ENCODE results near the gene IFFO2.
"Not testable (repeated sequence)": the region's sequence is repeated elsewhere in the genome, so short reads cannot be mapped to it uniquely, and the experiment has no call there.

IFFO2 gene

GRCh38 chr1:18875107-18875795 lies 81.2 kb downstream of the IFFO2 start:
- Mint-ChIP-seq H3K36me3 (ENCODE audit: low read depth) (no peaks in the 10 kb centered on the region), H3K27me3 (ENCODE audit: low read depth) (no peaks in the 10 kb centered on the region), H3K4me3 (no peak overlapping the region), H3K4me1 (ENCODE audit: low read depth) (no peaks in the 10 kb centered on the region), H3K27ac (no peak overlapping the region), H3K9me3 (no peaks in the 10 kb centered on the region)
- DNase-seq (ENCODE audit: low spot score): peak; percentile 45

GRCh38 chr1:18874600-18874999 lies 81.9 kb downstream of the IFFO2 start:
- Mint-ChIP-seq H3K27ac (no peak overlapping the region), H3K9me3 (no peaks in the 10 kb centered on the region), H3K36me3 (ENCODE audit: low read depth) (no peaks in the 10 kb centered on the region)

GRCh38 chr1:18874036-18874435 lies 82.4 kb downstream of the IFFO2 start:
- no peak overlapping the region for H3K4me3 Mint-ChIP-seq
- no peak overlapping the region for H3K27ac Mint-ChIP-seq
- no peaks in the 10 kb centered on the region for H3K36me3 Mint-ChIP-seq (ENCODE audit: low read depth)
- H3K4me1 Mint-ChIP-seq (ENCODE audit: low read depth): no peaks in the 10 kb centered on the region
- H3K9me3 Mint-ChIP-seq: no peaks in the 10 kb centered on the region
- DNase-seq (ENCODE audit: low spot score): no peak
- H3K27me3 Mint-ChIP-seq (ENCODE audit: low read depth): no peaks in the 10 kb centered on the region

More at GRCh38 chr1:18874600-18874999, 81.9 kb downstream of the IFFO2 start:
- no peak for DNase-seq (ENCODE audit: low spot score)
- Mint-ChIP-seq H3K4me3 (no peak overlapping the region), H3K4me1 (ENCODE audit: low read depth) (no peaks in the 10 kb centered on the region), H3K27me3 (ENCODE audit: low read depth) (no peaks in the 10 kb centered on the region)

GRCh38 chr1:18872071-18872611 lies 84.3 kb downstream of the IFFO2 start:
- H3K4me3 Mint-ChIP-seq: no peak overlapping the region
- no peak for DNase-seq (ENCODE audit: low spot score)
- no peaks in the 10 kb centered on the region for H3K9me3 Mint-ChIP-seq
- H3K27me3 Mint-ChIP-seq (ENCODE audit: low read depth): no peaks in the 10 kb centered on the region
- no peaks in the 10 kb centered on the region for H3K36me3 Mint-ChIP-seq (ENCODE audit: low read depth)
- H3K4me1 Mint-ChIP-seq (ENCODE audit: low read depth): no peaks in the 10 kb centered on the region
- H3K27ac Mint-ChIP-seq: no peak overlapping the region

DNA sequence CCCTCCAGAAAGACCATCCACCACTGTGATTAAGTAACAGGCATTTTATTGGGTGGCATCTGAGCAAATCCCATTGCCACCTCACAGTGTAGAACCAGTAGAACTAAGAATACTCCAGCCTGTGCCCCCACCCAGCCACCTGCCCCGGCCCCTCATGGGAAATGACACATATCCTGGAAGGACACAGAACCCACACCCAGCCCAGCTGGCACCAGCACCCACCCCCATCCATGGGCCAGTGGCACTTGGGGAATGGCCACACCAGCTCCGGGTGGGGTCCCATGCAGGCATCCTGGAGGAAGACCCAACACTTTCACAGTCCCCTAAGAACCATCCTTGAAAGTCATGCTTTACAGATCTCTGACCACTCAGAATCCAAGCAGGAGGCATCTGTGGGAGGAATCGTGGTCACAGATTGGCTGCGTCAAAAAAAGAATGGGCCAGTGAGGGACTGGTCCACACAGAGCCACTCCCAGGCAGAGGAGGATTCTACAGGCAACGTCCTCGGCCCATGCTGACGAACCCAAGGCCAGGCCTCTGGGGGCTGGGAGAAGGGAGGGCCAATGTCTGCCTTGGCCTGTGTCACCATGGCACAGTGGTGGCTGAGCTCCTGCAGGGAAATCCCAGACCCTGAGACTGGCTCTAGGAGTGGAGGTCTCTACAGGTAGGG lies 84.9 kb downstream of the IFFO2 start:
- H3K27me3 Mint-ChIP-seq (ENCODE audit: low read depth): peaks cover 4% of the 10 kb centered on the region
- H3K27ac Mint-ChIP-seq: no peak overlapping the region
- no peak overlapping the region for H3K4me3 Mint-ChIP-seq
- H3K36me3 Mint-ChIP-seq (ENCODE audit: low read depth): no peaks in the 10 kb centered on the region
- no peaks in the 10 kb centered on the region for H3K9me3 Mint-ChIP-seq
- no peak for DNase-seq (ENCODE audit: low spot score)
- H3K4me1 Mint-ChIP-seq (ENCODE audit: low read depth): no peaks in the 10 kb centered on the region

- no peaks in the 10 kb centered on the region for H3K9me3 Mint-ChIP-seq
- no peaks in the 10 kb centered on the region for H3K36me3 Mint-ChIP-seq (ENCODE audit: low read depth)
- H3K4me1 Mint-ChIP-seq (ENCODE audit: low read depth): no peaks in the 10 kb centered on the region
- H3K27me3 Mint-ChIP-seq (ENCODE audit: low read depth): peaks cover 5% of the 10 kb centered on the region
- no peak overlapping the region for H3K27ac Mint-ChIP-seq
- no peak overlapping the region for H3K4me3 Mint-ChIP-seq
- no peak for DNase-seq (ENCODE audit: low spot score)
Observed at GRCh38 chr1:18870957-18871356, 85.5 kb downstream of the IFFO2 start.

GRCh38 chr1:18870595-18870865 lies 85.9 kb downstream of the IFFO2 start:
- not testable (repeated sequence) for H3K27me3 Mint-ChIP-seq (ENCODE audit: low read depth); H3K4me3 Mint-ChIP-seq; H3K9me3 Mint-ChIP-seq; H3K4me1 Mint-ChIP-seq (ENCODE audit: low read depth); H3K27ac Mint-ChIP-seq; H3K36me3 Mint-ChIP-seq (ENCODE audit: low read depth); DNase-seq (ENCODE audit: low spot score)

DNA sequence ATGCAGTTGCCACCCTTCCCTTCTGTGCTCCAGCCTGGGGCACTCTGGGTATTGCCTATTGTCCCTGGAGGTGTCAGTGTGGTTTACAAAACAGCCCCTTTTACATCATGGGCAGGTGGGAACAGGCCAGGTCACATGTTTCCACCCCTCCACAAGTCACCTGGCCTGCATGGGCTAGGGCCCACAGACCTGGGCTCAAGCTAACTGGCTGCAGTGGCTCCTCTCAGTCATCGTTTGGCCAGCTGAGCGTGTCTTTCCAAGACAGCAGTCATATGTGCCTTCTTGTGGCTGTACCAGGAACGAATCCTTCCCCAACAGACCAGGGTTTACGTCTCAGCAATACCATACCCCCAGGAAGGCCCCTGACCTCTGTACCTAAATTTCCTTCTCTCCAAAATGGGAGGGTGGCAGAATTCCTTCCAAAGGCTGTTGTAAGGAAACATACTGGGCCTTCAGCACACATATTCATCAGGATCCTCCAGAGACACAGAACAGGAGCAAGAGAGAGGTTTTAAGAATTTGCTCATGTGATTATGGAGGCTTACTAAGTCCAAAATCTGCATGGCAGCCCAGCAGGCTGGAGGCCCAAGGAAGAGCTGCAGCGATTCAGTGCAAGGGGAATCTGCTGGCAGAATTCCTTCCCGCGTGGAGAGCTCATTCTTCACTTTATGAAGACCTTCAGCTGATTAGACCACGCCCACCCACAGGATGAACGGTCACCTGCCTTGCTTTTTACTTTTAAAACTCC lies 86.5 kb downstream of the IFFO2 start:
- Mint-ChIP-seq H3K27me3 (ENCODE audit: low read depth) (peaks cover 5% of the 10 kb centered on the region), H3K36me3 (ENCODE audit: low read depth) (no peaks in the 10 kb centered on the region), H3K27ac (no peak overlapping the region)

DNA sequence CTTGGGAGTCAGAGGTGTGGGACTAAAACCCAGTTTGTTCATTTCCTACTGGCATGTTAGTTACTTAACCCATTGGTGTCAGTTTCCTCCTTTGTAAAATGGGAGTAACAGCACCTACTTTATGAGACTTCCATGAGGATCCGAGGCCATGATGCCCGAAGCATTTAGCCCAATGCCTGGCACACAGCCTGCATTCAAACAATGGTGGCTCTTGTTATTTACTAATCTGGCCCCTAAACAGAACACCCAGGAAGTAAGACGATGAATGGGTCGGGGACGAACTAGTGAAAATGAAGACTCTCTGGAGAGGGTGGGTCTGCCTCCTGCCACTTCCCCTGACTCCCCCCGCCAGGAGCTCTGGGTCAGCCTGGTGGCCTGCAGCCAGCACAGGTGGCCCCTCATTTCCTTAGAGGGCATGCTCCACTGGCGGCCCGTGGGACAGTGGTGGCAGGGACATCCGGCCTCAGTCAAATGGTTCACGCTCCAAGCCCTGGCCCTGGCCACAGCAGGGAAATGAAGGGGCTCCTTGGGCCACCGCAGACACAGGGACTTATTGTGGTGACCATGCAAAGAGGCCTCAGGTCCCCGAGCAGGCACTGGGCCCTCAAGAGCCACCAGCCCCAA lies 87.6 kb downstream of the IFFO2 start:
- Mint-ChIP-seq H3K27me3 (ENCODE audit: low read depth) (peaks cover 5% of the 10 kb centered on the region), H3K9me3 (no peaks in the 10 kb centered on the region), H3K4me3 (no peak overlapping the region), H3K36me3 (ENCODE audit: low read depth) (no peaks in the 10 kb centered on the region), H3K4me1 (ENCODE audit: low read depth) (no peaks in the 10 kb centered on the region), H3K27ac (no peak overlapping the region)
- DNase-seq (ENCODE audit: low spot score): no peak

More for the DNA sequence above, 86.5 kb downstream of the IFFO2 start:
- no peak for DNase-seq (ENCODE audit: low spot score)
- Mint-ChIP-seq H3K9me3 (no peaks in the 10 kb centered on the region), H3K4me3 (no peak overlapping the region), H3K4me1 (ENCODE audit: low read depth) (no peaks in the 10 kb centered on the region)

GRCh38 chr1:18868354-18868753 lies 88.1 kb downstream of the IFFO2 start:
- H3K27me3 Mint-ChIP-seq (ENCODE audit: low read depth): peaks cover 5% of the 10 kb centered on the region
- no peak overlapping the region for H3K27ac Mint-ChIP-seq
- H3K4me1 Mint-ChIP-seq (ENCODE audit: low read depth): no peaks in the 10 kb centered on the region
- no peaks in the 10 kb centered on the region for H3K9me3 Mint-ChIP-seq
- DNase-seq (ENCODE audit: low spot score): no peak
- no peaks in the 10 kb centered on the region for H3K36me3 Mint-ChIP-seq (ENCODE audit: low read depth)
- no peak overlapping the region for H3K4me3 Mint-ChIP-seq

- Mint-ChIP-seq H3K4me3 (no peak overlapping the region), H3K9me3 (no peaks in the 10 kb centered on the region), H3K27ac (no peak overlapping the region), H3K27me3 (ENCODE audit: low read depth) (peaks cover 5% of the 10 kb centered on the region), H3K4me1 (ENCODE audit: low read depth) (no peaks in the 10 kb centered on the region), H3K36me3 (ENCODE audit: low read depth) (no peaks in the 10 kb centered on the region)
- no peak for DNase-seq (ENCODE audit: low spot score)
Observed at GRCh38 chr1:18866846-18867245, 89.6 kb downstream of the IFFO2 start.

- Mint-ChIP-seq H3K27me3 (ENCODE audit: low read depth) (peaks cover 5% of the 10 kb centered on the region), H3K9me3 (no peaks in the 10 kb centered on the region), H3K27ac (no peak overlapping the region), H3K36me3 (ENCODE audit: low read depth) (no peaks in the 10 kb centered on the region), H3K4me3 (no peak overlapping the region), H3K4me1 (ENCODE audit: low read depth) (no peaks in the 10 kb centered on the region)
- DNase-seq (ENCODE audit: low spot score): no peak
Observed at GRCh38 chr1:18866314-18866713, 90.2 kb downstream of the IFFO2 start.

- H3K27ac Mint-ChIP-seq: no peak overlapping the region
- H3K4me3 Mint-ChIP-seq: no peak overlapping the region
Observed at GRCh38 chr1:18865176-18865575, 91.3 kb downstream of the IFFO2 start.

GRCh38 chr1:18861590-18861989 lies 94.9 kb downstream of the IFFO2 start:
- no peaks in the 10 kb centered on the region for H3K9me3 Mint-ChIP-seq
- DNase-seq (ENCODE audit: low spot score): no peak
- H3K4me3 Mint-ChIP-seq: no peak overlapping the region
- no peak overlapping the region for H3K27ac Mint-ChIP-seq
- peaks cover 1% of the 10 kb centered on the region for H3K27me3 Mint-ChIP-seq (ENCODE audit: low read depth)
- no peaks in the 10 kb centered on the region for H3K4me1 Mint-ChIP-seq (ENCODE audit: low read depth)
- no peaks in the 10 kb centered on the region for H3K36me3 Mint-ChIP-seq (ENCODE audit: low read depth)

More at GRCh38 chr1:18865176-18865575, 91.3 kb downstream of the IFFO2 start:
- Mint-ChIP-seq H3K9me3 (no peaks in the 10 kb centered on the region), H3K36me3 (ENCODE audit: low read depth) (no peaks in the 10 kb centered on the region), H3K4me1 (ENCODE audit: low read depth) (no peaks in the 10 kb centered on the region), H3K27me3 (ENCODE audit: low read depth) (peaks cover 5% of the 10 kb centered on the region)
- DNase-seq (ENCODE audit: low spot score): no peak

Data from T-helper 2 cell treated with Interferon-gamma antibody and Interleukin-4, amounts not matched to agents 5 μg/mL and 100 μg/mL, for 36 hours (primary cell).